Superior temporal gyrus (tissue), 1 donor: ENCODE data around the gene ZNF92.
"Not testable (repeated sequence)": the region's sequence is repeated elsewhere in the genome, so short reads cannot be mapped to it uniquely, and the experiment has no call there.

ENCODE experiments used
- DNase-seq: peaks from one replicate; pipeline ENCODE4 v3.0.0-alpha.2; 2016; ENCODE audit errors: extremely low spot score

Gene ZNF92

GRCh38 chr7:65423286-65423685 lies 49.6 kb downstream of the ZNF92 start:
- DNase-seq = not testable (repeated sequence)

- no peak for DNase-seq
Observed at GRCh38 chr7:65429642-65430343, 56.1 kb downstream of the ZNF92 start.

- no peak for DNase-seq
Observed at GRCh38 chr7:65430344-65431186, 56.9 kb downstream of the ZNF92 start.

- DNase-seq = no peak
Observed at GRCh38 chr7:65434307-65434706, 60.7 kb downstream of the ZNF92 start.

DNA sequence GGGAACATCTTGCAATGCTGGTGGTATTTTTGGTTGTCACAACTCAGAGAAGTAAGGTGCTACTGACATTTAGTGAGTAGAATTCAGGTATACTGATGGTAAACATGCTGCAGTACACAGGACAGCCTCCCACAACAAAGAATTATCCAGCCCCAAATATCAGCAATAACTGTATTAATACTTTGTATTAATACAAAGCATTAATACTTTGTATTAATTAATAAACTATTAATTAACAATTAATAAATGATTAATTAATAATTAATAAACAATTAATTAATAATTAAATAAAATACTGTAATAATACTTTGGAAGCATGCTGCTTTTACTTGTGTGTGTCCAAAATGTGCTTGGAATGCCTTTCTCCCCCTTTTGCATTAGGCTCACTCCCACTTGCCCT lies 62.5 kb downstream of the ZNF92 start:
- no peak for DNase-seq

GRCh38 chr7:65438598-65438997 lies 64.9 kb downstream of the ZNF92 start:
- DNase-seq = no peak

GRCh38 chr7:65441010-65441409 lies 67.4 kb downstream of the ZNF92 start:
- no peak for DNase-seq

DNA sequence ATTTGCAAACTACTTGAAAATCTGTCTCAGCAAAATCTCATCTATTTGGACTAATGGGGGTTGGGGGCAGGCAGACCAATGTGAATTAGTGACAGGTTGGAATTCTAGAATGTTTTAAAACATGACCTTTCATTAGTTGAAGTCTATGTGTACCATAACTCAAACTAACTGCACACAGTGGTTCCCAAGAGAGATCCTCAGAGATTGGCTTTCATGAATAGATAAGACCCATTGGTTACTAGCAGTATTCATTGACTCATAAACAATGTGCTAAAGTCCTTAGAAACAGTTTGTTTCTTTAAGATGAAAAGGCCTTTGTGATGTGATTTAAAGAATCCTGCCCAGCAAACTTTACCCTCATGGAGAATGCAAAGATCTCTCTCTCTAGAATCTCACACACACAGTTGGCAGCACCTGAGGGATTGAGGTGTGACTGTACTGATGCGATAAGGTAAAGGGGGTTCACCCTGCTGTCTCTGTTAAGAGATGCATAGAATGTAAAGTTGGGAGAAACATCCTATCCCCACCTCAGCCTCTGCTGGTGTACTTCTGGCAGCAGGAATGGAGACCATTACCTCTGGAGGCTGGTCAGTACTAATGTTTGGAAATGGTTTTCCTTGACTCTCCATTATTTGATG lies 70.7 kb downstream of the ZNF92 start:
- DNase-seq = no peak

- DNase-seq = no peak
Observed at GRCh38 chr7:65444899-65445823, 71.5 kb downstream of the ZNF92 start.

DNA sequence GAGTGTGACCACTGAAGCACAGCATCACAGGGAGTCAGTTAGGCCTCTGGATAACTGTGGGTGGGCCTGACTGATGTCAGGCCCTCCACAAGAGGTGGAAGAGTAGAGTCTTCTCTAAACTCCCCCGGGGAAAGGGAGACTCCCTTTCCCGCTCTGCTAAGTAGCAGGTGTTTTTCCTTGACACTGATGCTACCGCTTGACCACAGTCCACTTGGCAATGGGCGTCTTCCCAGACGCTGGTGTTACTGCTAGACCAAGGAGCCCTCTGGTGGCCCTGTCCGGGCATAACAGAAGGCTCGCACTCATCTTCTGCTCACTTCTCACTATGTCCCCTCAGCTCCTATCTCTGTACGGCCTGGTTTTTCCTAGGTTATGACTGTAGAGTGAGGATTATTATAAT lies 73.4 kb downstream of the ZNF92 start:
- not testable (repeated sequence) for DNase-seq

DNA sequence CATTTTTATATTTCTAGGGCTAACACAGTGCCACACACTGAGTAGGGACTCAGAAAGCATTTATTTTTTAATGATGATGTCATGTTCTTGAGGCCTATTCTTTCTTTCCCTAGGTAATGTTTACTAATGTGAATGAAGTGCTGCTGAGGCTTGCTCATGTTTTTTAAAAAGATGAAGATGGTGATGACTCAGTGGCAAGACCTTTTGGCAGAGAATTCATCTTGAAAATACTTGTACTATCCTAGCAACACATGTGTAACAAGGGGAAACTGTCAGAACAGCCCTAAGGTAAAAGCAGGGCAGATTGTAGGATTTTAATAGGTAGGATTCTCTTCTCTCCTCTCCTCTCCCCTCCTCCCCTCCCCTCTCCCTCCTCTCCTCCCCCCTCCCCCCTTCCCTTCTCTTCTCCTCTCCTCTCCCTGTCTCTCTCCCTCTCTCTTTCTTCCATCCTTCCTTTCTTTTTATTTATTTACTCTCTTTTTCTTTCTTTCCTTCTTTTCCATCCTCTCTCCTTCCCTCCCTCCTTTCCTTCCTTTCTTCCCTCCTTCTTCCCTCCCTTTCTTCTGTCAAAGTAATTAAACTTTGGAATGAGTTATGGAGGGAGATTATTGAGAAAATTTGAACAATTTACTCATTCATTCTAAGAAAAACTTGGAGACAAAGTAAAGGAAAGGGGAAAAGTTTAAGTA lies 75.3 kb downstream of the ZNF92 start:
- DNase-seq = no peak

DNA sequence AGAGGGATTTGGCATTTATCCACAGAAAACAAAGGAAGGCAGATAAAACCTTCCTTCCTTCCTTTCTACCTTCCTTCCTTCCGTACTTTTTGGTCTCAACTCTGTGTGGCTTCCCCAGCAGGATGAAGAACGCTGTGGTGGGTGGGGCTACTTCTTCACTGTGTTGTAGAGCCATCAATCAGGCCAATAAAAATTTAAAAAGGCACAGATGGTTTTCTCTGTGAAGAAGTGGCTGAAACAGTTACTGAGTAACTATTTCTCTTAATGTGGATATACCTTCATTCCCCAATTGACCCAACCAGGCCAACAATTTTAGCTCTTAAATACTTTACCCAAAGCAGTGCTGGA lies 75.8 kb downstream of the ZNF92 start:
- DNase-seq = no peak
